ENCODE data around the gene SPOCK1.

GRCh38 chr5:137269274-137269673 is 229.9 kb downstream of the SPOCK1 start:
- no peak for TF ChIP-seq CTCF (conservative IDR thresholded peaks at IDR 0.05 in 1 of 2, IDR thresholded peaks at IDR 0.05 in 1 of 2; ENCODE audit: extremely low read depth in 1 of 2, insufficient read depth in 1 of 2, low read depth in 1 of 2, low read length in 2 of 2)
- no peak for TF ChIP-seq EZH2 (IDR thresholded peaks at IDR 0.05; ENCODE audit: borderline replicate concordance, low read length)
